Type B pancreatic cell (in vitro differentiated cells): ENCODE results near the gene ACKR2. TPM values are rescaled to one million over a fixed set of nuclear protein-coding genes. Genes with fewer than 3 reads are reported as not detected.
"Not testable (repeated sequence)": the region's sequence is repeated elsewhere in the genome, so short reads cannot be mapped to it uniquely, and the experiment has no call there.

Experiments used
- DNase-seq: peaks from one replicate; pipeline ENCODE4 v3.0.0; 2021; ENCODE audit warnings: mixed read lengths; ENCODE audit not compliant: unreplicated experiment; ENCODE audit errors: extremely low spot score
- H3K27ac Mint-ChIP-seq: 2 replicates; pipeline ENCODE4 v1.8.0; 2021; ENCODE audit warnings: mild to moderate bottlenecking, mixed read lengths
- H3K27me3 Mint-ChIP-seq: 2 replicates; pipeline ENCODE4 v1.8.0; 2021; ENCODE audit warnings: mixed read lengths
- H3K36me3 Mint-ChIP-seq: 2 replicates; pipeline ENCODE4 v1.8.0; 2021; ENCODE audit warnings: mixed read lengths
- H3K4me1 Mint-ChIP-seq: one replicate; pipeline ENCODE4 v1.8.0; 2021; ENCODE audit warnings: mixed read lengths; ENCODE audit not compliant: unreplicated experiment
- H3K4me3 Mint-ChIP-seq: 2 replicates; pipeline ENCODE4 v1.8.0; 2021; ENCODE audit warnings: mild to moderate bottlenecking, mixed read lengths
- H3K9me3 Mint-ChIP-seq: 2 replicates; pipeline ENCODE4 v1.8.0; 2021; ENCODE audit warnings: mixed read lengths
- total RNA-seq: library from RNA; stranded (reverse); gene quantifications from 2 replicates; pipeline ENCODE4 v1.2.1, GENCODE V29; 2021; ENCODE audit warnings: low replicate concordance
- TF ChIP-seq, protein P1 (sequence below): fragments of 200-600 bp; sonication (generic); conservative IDR thresholded peaks from 2 replicates; pipeline ENCODE4 v1.5.0; 2021; ENCODE audit warnings: antibody characterized with exemption, mild to moderate bottlenecking

Gene ACKR2
- total RNA-seq, 1 donor from 2014 or later = 3.5 TPM

DNA sequence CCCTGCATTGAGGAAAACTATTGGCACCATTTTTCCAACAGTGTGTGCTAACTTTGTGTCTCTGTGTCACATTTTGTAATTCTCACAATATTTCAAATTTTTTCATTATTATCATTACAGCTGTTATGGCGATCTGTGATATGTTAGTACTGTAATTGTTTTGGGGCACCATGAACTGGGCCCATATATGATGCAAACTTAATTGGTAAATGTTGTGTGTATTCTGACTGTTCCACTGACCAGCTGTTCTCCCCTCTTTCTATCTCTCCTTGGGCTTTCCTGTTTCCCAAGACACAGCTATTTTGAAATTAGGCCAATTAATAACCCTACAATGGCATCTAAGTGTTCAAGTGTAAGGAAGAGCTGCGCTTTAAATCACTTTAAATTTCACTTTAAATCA lies 68.6 kb downstream of the ACKR2 start:
- DNase-seq = no peak
- H3K4me3 Mint-ChIP-seq = peak overlapping the region; percentile 6
- TF ChIP-seq, protein P1, sequence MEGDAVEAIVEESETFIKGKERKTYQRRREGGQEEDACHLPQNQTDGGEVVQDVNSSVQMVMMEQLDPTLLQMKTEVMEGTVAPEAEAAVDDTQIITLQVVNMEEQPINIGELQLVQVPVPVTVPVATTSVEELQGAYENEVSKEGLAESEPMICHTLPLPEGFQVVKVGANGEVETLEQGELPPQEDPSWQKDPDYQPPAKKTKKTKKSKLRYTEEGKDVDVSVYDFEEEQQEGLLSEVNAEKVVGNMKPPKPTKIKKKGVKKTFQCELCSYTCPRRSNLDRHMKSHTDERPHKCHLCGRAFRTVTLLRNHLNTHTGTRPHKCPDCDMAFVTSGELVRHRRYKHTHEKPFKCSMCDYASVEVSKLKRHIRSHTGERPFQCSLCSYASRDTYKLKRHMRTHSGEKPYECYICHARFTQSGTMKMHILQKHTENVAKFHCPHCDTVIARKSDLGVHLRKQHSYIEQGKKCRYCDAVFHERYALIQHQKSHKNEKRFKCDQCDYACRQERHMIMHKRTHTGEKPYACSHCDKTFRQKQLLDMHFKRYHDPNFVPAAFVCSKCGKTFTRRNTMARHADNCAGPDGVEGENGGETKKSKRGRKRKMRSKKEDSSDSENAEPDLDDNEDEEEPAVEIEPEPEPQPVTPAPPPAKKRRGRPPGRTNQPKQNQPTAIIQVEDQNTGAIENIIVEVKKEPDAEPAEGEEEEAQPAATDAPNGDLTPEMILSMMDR = no peak
- H3K27me3 Mint-ChIP-seq = peaks cover 19% of the 10 kb centered on the region
- H3K4me1 Mint-ChIP-seq = peaks cover 8% of the 10 kb centered on the region
- no peak overlapping the region for H3K27ac Mint-ChIP-seq
- no peaks in the 10 kb centered on the region for H3K36me3 Mint-ChIP-seq
- H3K9me3 Mint-ChIP-seq = no peaks in the 10 kb centered on the region

DNA sequence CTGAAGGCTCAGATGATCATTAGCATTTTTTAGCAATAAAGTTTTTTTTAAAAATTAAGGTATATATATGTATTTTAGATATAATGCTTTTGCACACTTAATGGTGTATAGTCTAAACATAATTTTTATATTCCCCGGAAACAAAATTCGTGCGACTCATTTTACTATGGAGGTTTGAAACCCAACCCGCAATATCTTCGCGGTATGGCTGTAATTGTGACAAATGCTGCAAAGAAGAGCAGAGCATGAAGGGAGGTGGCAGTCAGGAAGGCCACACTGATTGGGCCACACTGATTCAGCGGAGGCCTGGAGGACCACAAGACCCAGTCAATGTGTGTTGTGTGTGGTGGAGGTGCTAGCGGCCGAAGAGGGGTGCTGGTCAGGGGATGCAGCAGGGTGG lies 70.9 kb downstream of the ACKR2 start:
- Mint-ChIP-seq H3K27ac (peak overlapping the region; percentile 6), H3K27me3 (peaks cover 16% of the 10 kb centered on the region), H3K4me1 (peaks cover 8% of the 10 kb centered on the region), H3K4me3 (peak overlapping the region; percentile 90), H3K36me3 (no peaks in the 10 kb centered on the region), H3K9me3 (no peaks in the 10 kb centered on the region)
- TF ChIP-seq, protein P1 = no peak
- no peak for DNase-seq

DNA sequence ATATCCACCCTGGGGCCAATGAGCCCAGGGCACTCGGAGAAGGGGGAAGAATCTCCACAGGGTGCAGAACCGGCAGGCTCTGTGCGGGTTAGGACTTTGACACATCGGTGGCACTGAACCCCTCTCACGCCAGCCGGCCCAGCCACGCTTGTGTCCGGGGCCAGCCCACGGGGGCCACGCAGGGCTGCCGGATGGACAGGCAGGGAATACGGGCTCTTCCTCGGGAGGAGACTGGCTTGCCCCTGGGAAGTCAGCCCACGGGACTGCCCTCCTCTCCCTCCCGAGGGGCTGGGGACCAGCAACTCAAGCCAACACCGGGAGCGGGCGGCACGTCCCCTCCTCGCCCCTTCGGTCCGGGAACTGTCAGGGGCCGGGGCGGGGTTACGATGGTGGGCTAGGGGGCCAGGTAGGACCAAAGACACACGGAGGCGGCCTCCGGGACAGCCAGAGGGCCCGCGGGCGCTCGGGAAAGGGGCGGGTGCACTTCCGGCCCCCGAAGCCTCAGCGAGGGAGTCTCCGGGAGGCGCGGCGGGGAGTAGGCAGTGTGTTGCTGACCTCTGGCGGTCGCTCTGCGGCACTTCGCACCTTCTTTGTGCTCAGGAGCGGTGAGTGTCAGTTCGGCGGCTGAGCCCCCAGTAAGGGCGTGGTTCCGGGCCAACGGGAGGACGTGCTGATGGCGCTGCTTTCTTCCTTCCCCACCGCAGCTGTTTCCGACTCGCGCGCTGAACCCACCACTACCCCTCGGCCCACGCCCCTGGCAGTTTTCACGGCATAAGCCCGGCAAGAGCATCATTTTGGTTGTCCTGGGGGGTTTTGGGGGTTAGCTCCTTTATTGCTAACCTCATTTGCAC lies 71.6 kb downstream of the ACKR2 start:
- peak overlapping the region; percentile 72 for H3K27ac Mint-ChIP-seq
- peak overlapping the region; percentile 90 for H3K4me3 Mint-ChIP-seq
- peak; percentile 85 for DNase-seq
- peaks cover 18% of the 10 kb centered on the region for H3K27me3 Mint-ChIP-seq
- TF ChIP-seq, protein P1 = peak; percentile 94
- H3K9me3 Mint-ChIP-seq = no peaks in the 10 kb centered on the region
- H3K4me1 Mint-ChIP-seq = peaks cover 8% of the 10 kb centered on the region
- no peaks in the 10 kb centered on the region for H3K36me3 Mint-ChIP-seq

DNA sequence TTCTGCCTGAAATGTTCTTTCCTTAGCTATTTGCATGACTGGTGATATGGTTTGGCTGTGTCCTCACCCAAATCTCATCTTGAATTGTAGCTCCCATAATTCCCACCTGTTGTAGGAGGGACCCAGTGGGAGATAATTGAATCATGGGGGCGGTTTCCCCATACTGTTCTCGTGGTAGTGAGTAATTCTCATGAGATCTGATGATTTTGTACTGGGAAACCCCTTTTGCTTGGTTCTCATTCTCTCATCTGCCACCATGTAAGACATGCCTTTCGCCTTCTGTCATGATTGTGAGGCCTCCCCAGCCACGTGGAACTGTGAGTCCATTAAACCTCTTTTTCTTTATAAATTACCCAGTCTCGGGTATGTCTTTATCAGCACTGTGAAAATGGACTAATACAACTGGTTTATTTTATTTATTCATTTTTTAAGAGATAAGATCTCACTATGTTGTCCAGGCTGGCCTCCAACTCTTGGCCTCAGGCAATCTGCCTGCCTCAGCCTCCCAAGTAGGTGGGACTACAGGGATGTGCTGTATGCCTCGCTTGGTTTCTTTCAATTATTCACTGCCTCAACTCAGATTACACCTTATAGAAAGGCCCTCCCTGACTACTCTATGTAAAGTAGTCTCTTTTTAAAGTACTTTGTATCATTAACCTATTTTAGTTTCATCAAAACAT lies 74.1 kb downstream of the ACKR2 start:
- not testable (repeated sequence) for DNase-seq, H3K36me3 Mint-ChIP-seq, H3K4me1 Mint-ChIP-seq, H3K9me3 Mint-ChIP-seq, H3K27ac Mint-ChIP-seq, H3K4me3 Mint-ChIP-seq
- peaks cover 15% of the 10 kb centered on the region for H3K27me3 Mint-ChIP-seq

DNA sequence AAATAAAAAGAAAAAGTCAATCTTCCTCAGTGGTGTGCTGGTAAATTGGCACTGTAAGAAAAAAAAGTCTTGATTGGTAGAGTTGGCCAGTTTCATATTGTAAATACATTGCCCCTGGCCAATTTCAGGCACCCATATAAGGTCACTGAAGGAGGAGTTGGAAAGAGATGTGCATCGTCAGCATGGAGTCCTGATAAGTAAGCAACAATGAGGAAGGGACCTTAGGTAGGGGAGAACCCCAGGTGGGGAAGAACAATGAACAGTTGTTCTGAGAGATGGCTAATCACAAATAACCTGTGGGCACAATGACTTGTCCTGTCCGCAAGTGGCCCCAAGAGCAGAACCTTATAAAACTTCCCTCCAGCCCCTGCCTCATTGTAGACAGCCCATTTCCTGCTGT lies 75.1 kb downstream of the ACKR2 start:
- H3K4me3 Mint-ChIP-seq = no peak overlapping the region
- peaks cover 8% of the 10 kb centered on the region for H3K4me1 Mint-ChIP-seq
- H3K9me3 Mint-ChIP-seq = no peaks in the 10 kb centered on the region
- no peak for DNase-seq
- peaks cover 20% of the 10 kb centered on the region for H3K27me3 Mint-ChIP-seq
- TF ChIP-seq, protein P1 = no peak
- no peaks in the 10 kb centered on the region for H3K36me3 Mint-ChIP-seq
- no peak overlapping the region for H3K27ac Mint-ChIP-seq

DNA sequence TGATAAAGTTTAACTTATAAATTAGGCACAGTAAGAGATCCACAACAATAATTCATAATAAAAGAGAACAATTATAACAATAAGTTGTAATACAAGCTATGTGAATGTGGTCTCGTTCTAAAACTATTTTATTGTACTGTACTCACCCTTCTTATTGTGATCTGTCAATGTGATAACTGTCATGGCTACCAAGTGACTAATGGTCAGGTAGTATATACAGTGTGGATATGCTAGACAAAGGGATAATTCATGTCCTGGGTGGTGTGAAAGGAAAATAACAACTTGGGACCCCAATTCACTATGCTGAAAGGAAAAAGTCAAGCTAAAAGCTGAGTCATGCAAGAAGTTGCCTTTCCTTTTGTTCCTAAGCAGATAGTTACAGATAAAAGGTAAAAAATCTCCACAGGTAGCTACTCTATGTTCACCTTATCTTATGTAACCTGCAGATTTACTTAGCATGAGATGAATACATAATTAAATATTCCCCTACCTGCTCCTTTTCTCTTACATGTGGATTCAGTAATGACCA lies 77.1 kb downstream of the ACKR2 start:
- Mint-ChIP-seq H3K4me3 (no peak overlapping the region), H3K27ac (no peak overlapping the region), H3K4me1 (peaks cover 3% of the 10 kb centered on the region), H3K9me3 (no peaks in the 10 kb centered on the region), H3K36me3 (no peaks in the 10 kb centered on the region), H3K27me3 (peaks cover 18% of the 10 kb centered on the region)
- no peak for DNase-seq
- TF ChIP-seq, protein P1 = no peak
